ENCODE measurements around the gene DENND1A.

Gene DENND1A

GRCh38 chr9:123848447-123849085 is 81.4 kb downstream of the DENND1A start:
- H3K9ac ChIP-seq (ENCODE audit: low read depth, low read length, poor library complexity, severe bottlenecking) = no peak overlapping the region
- peaks cover 11% of the 10 kb centered on the region; the same call in 1 of the 2 replicates for H3K9me3 ChIP-seq (ENCODE audit: insufficient read depth, low read depth, low read length)
- no peak overlapping the region for H3K4me3 ChIP-seq (ENCODE audit: low read length, poor library complexity, severe bottlenecking)
- TF ChIP-seq EZH2phosphoT487 (IDR thresholded peaks at IDR 0.05; ENCODE audit: borderline replicate concordance) = no peak
- no peak for TF ChIP-seq CTCF (conservative IDR thresholded peaks at IDR 0.05; ENCODE audit: low read length)
- no peaks in the 10 kb centered on the region for H3K79me2 ChIP-seq (ENCODE audit: insufficient read depth, low read length)
- no peaks in the 10 kb centered on the region for H3K27me3 ChIP-seq (ENCODE audit: insufficient read depth, low read length, poor library complexity, severe bottlenecking)
- H3K36me3 ChIP-seq (ENCODE audit: insufficient read depth, low read length) = no peaks in the 10 kb centered on the region
- no peak overlapping the region for H2AFZ ChIP-seq (ENCODE audit: low read length)
- H3K9me2 ChIP-seq (replicated peaks; ENCODE audit: low read depth, low read length) = no peaks in the 10 kb centered on the region
- no peaks in the 10 kb centered on the region for H3F3A ChIP-seq (ENCODE audit: low read depth)
- H4K20me1 ChIP-seq (ENCODE audit: insufficient read depth, low read length, poor library complexity, severe bottlenecking) = no peaks in the 10 kb centered on the region
- no peak overlapping the region for H3K4me2 ChIP-seq (ENCODE audit: low read depth, low read length, poor library complexity, severe bottlenecking)
- H3K4me1 ChIP-seq (ENCODE audit: insufficient read depth, low read length, poor library complexity, severe bottlenecking) = no peaks in the 10 kb centered on the region

GRCh38 chr9:123846966-123847365 is 83.0 kb downstream of the DENND1A start:
- Histone ChIP-seq H3K9me3 (ENCODE audit: insufficient read depth, low read depth, low read length) (peaks cover 15% of the 10 kb centered on the region; the same call in 1 of the 2 replicates), H3K9ac (ENCODE audit: low read depth, low read length, poor library complexity, severe bottlenecking) (no peak overlapping the region)
- no peak for TF ChIP-seq CTCF (conservative IDR thresholded peaks at IDR 0.05; ENCODE audit: low read length)
- TF ChIP-seq EZH2phosphoT487 (IDR thresholded peaks at IDR 0.05; ENCODE audit: borderline replicate concordance) = no peak

GRCh38 chr9:123843703-123844102 is 86.2 kb downstream of the DENND1A start:
- no peaks in the 10 kb centered on the region for H3K27me3 ChIP-seq (ENCODE audit: insufficient read depth, low read length, poor library complexity, severe bottlenecking)
- no peak for TF ChIP-seq CTCF (conservative IDR thresholded peaks at IDR 0.05; ENCODE audit: low read length)
- no peak for TF ChIP-seq EZH2phosphoT487 (IDR thresholded peaks at IDR 0.05; ENCODE audit: borderline replicate concordance)
- H3K9me2 ChIP-seq (replicated peaks; ENCODE audit: low read depth, low read length) = no peaks in the 10 kb centered on the region
- H3F3A ChIP-seq (ENCODE audit: low read depth) = no peaks in the 10 kb centered on the region
- peaks cover 15% of the 10 kb centered on the region; the same call in 1 of the 2 replicates for H3K9me3 ChIP-seq (ENCODE audit: insufficient read depth, low read depth, low read length)
- no peaks in the 10 kb centered on the region for H3K79me2 ChIP-seq (ENCODE audit: insufficient read depth, low read length)
- H4K20me1 ChIP-seq (ENCODE audit: insufficient read depth, low read length, poor library complexity, severe bottlenecking) = no peaks in the 10 kb centered on the region
- peaks cover 6% of the 10 kb centered on the region for H3K4me1 ChIP-seq (ENCODE audit: insufficient read depth, low read length, poor library complexity, severe bottlenecking)
- no peaks in the 10 kb centered on the region for H3K36me3 ChIP-seq (ENCODE audit: insufficient read depth, low read length)
- no peak overlapping the region for H3K9ac ChIP-seq (ENCODE audit: low read depth, low read length, poor library complexity, severe bottlenecking)
- H3K4me3 ChIP-seq (ENCODE audit: low read length, poor library complexity, severe bottlenecking) = no peak overlapping the region
- H2AFZ ChIP-seq (ENCODE audit: low read length) = no peak overlapping the region
- H3K4me2 ChIP-seq (ENCODE audit: low read depth, low read length, poor library complexity, severe bottlenecking) = no peak overlapping the region

More at GRCh38 chr9:123846966-123847365, 83.0 kb downstream of the DENND1A start:
- H3K4me1 ChIP-seq (ENCODE audit: insufficient read depth, low read length, poor library complexity, severe bottlenecking) = no peaks in the 10 kb centered on the region
- H3K36me3 ChIP-seq (ENCODE audit: insufficient read depth, low read length) = no peaks in the 10 kb centered on the region
- H3K4me3 ChIP-seq (ENCODE audit: low read length, poor library complexity, severe bottlenecking) = no peak overlapping the region
- no peaks in the 10 kb centered on the region for H3K79me2 ChIP-seq (ENCODE audit: insufficient read depth, low read length)
- H3K4me2 ChIP-seq (ENCODE audit: low read depth, low read length, poor library complexity, severe bottlenecking) = no peak overlapping the region
- no peaks in the 10 kb centered on the region for H4K20me1 ChIP-seq (ENCODE audit: insufficient read depth, low read length, poor library complexity, severe bottlenecking)
- H3F3A ChIP-seq (ENCODE audit: low read depth) = no peaks in the 10 kb centered on the region
- H2AFZ ChIP-seq (ENCODE audit: low read length) = no peak overlapping the region
- no peaks in the 10 kb centered on the region for H3K9me2 ChIP-seq (replicated peaks; ENCODE audit: low read depth, low read length)
- H3K27me3 ChIP-seq (ENCODE audit: insufficient read depth, low read length, poor library complexity, severe bottlenecking) = no peaks in the 10 kb centered on the region
